IMR-90 (cell line): ENCODE measurements around the gene MICAL2. TPM values are rescaled to one million over a fixed set of nuclear protein-coding genes. Genes with fewer than 3 reads are reported as not detected.

ENCODE experiments used
- ATAC-seq: fragments of 200-7000 bp; cut with Tn5 transposase; 2 replicates; pipeline ENCODE4 v1.9.1; 2020; ENCODE audit warnings: low read depth, mild to moderate bottlenecking, moderate library complexity
- BruUV-seq: library from RNA; stranded (reverse); fragments of 400-500 nt; replicated peaks from 2 replicates; lab custom pipeline; 2021; lab: Mats Ljungman, UMichigan
- CTCF ChIA-PET: fragments of 300-600 bp; formaldehyde crosslinking; extraction: SDS; loops from one replicate; lab custom pipeline; 2021; ENCODE audit warnings: antibody characterized with exemption; lab: Yijun Ruan, JAX
- POLR2A ChIA-PET: fragments of 300-600 bp; sonication (Branson Sonifier 250); formaldehyde crosslinking; loops from one replicate; lab custom pipeline; 2022; ENCODE audit warnings: antibody characterized with exemption; ENCODE audit not compliant: unreplicated experiment; lab: Charles Lee
- DNase-seq: peaks from one replicate; pipeline ENCODE4 v3.0.0; 2013
- H2AFZ ChIP-seq: replicated peaks from 2 replicates; pipeline ENCODE3; 2013; ENCODE audit warnings: low read length, mild to moderate bottlenecking; ENCODE audit not compliant: poor library complexity
- H2AK5ac ChIP-seq: 2 replicates; pipeline ENCODE4 v1.6.1; 2013; ENCODE audit warnings: low read depth, low read length, inconsistent platforms
- H2AK9ac ChIP-seq: replicated peaks from 2 replicates; pipeline ENCODE3; 2013; ENCODE audit warnings: mild to moderate bottlenecking, low read depth, low read length, moderate library complexity; ENCODE audit not compliant: poor library complexity
- H2BK120ac ChIP-seq: 2 replicates; pipeline ENCODE4 v1.6.1; 2013; ENCODE audit warnings: low read depth, low read length, inconsistent platforms
- H2BK15ac ChIP-seq: 3 replicates; pipeline ENCODE4 v1.6.1; 2013; ENCODE audit warnings: low read depth, low read length, inconsistent platforms
- H2BK20ac ChIP-seq: 2 replicates; pipeline ENCODE4 v1.6.1; 2013; ENCODE audit warnings: low read depth, mild to moderate bottlenecking, inconsistent platforms, low read length, moderate library complexity
- H2BK5ac ChIP-seq: 2 replicates; pipeline ENCODE4 v1.6.1; 2013; ENCODE audit warnings: mild to moderate bottlenecking, low read depth, low read length, inconsistent platforms; ENCODE audit not compliant: poor library complexity, severe bottlenecking
- H3K14ac ChIP-seq: replicated peaks from 2 replicates; pipeline ENCODE4 v1.6.1; 2013; ENCODE audit warnings: low read depth, low read length, inconsistent platforms
- H3K18ac ChIP-seq: 2 replicates; pipeline ENCODE4 v1.6.1; 2013; ENCODE audit warnings: low read depth, low read length, control low read depth
- H3K23ac ChIP-seq: 2 replicates; pipeline ENCODE4 v1.6.1; 2013; ENCODE audit warnings: low read depth, low read length, inconsistent platforms
- H3K27ac ChIP-seq: 2 replicates; pipeline ENCODE4 v1.5.1; 2013; ENCODE audit warnings: mild to moderate bottlenecking, control low read depth, low read length; ENCODE audit not compliant: insufficient read depth
- H3K27me3 ChIP-seq: 2 replicates; pipeline ENCODE4 v1.6.1; 2013; ENCODE audit warnings: low read length; ENCODE audit not compliant: control insufficient read depth, insufficient read depth
- H3K36me3 ChIP-seq: 2 replicates; pipeline ENCODE4 v1.6.1; 2013; ENCODE audit warnings: low read length, mixed read lengths; ENCODE audit not compliant: control insufficient read depth, insufficient read depth
- H3K4ac ChIP-seq: 2 replicates; pipeline ENCODE4 v1.6.1; 2013; ENCODE audit warnings: low read depth, low read length, inconsistent platforms
- H3K4me1 ChIP-seq: 2 replicates; pipeline ENCODE4 v1.6.1; 2013; ENCODE audit warnings: low read length, mixed read lengths; ENCODE audit not compliant: control insufficient read depth, insufficient read depth
- H3K4me2 ChIP-seq: 2 replicates; pipeline ENCODE4 v1.6.1; 2013; ENCODE audit warnings: low read depth, mild to moderate bottlenecking, control low read depth, low read length, moderate library complexity
- H3K4me3 ChIP-seq: 2 replicates; pipeline ENCODE4 v1.5.1; 2013; ENCODE audit warnings: low read depth, mild to moderate bottlenecking, control low read depth, low read length, moderate library complexity; ENCODE audit not compliant: insufficient read depth
- H3K56ac ChIP-seq: 2 replicates; pipeline ENCODE4 v1.6.1; 2013; ENCODE audit warnings: low read length, inconsistent platforms; ENCODE audit not compliant: insufficient read depth; ENCODE audit errors: extremely low read depth
- H3K79me1 ChIP-seq, 2 experiments: 2 replicates each; pipeline ENCODE4 v1.6.1; 2013; ENCODE audit warnings: low read length in 2 of 2, inconsistent platforms in 1 of 2, low read depth in 1 of 2
- H3K9ac ChIP-seq: 2 replicates; pipeline ENCODE4 v1.6.1; 2013; ENCODE audit warnings: low read depth, low read length, control low read depth
- H3K9me1 ChIP-seq: 2 replicates; pipeline ENCODE4 v1.6.1; 2013; ENCODE audit warnings: low read length, inconsistent platforms; ENCODE audit not compliant: insufficient read depth
- H3K9me3 ChIP-seq: 2 replicates; pipeline ENCODE4 v1.6.1; 2013; ENCODE audit warnings: low read length; ENCODE audit not compliant: control insufficient read depth, insufficient read depth
- H4K20me1 ChIP-seq: 2 replicates; pipeline ENCODE4 v1.6.1; 2013; ENCODE audit warnings: low read length, inconsistent platforms; ENCODE audit not compliant: insufficient read depth
- H4K5ac ChIP-seq: 2 replicates; pipeline ENCODE4 v1.6.1; 2013; ENCODE audit warnings: mild to moderate bottlenecking, low read depth, low read length, control low read depth
- H4K8ac ChIP-seq, 2 experiments: 2 replicates each; pipeline ENCODE4 v1.6.1; 2013; ENCODE audit warnings: low read depth in 2 of 2, low read length in 2 of 2, control low read depth in 1 of 2, inconsistent platforms in 1 of 2
- H4K91ac ChIP-seq: 2 replicates; pipeline ENCODE4 v1.6.1; 2013; ENCODE audit warnings: low read depth, low read length, inconsistent platforms; ENCODE audit not compliant: insufficient read depth
- CHD1 ChIP-seq: IDR thresholded peaks from 2 replicates; pipeline ENCODE4 v1.6.1; 2012; ENCODE audit warnings: low read depth, low read length, improper control_type of control experiment
- RAD21 ChIP-seq: IDR thresholded peaks from 2 replicates; pipeline ENCODE4 v1.6.1; 2012; ENCODE audit warnings: low read length, improper control_type of control experiment
- WGBS, 2 experiments: methylation state at CpG; one replicate each; pipeline versions ENCODE4 v1.1.5 to v1.1.7; 2013; ENCODE audit warnings: missing lambda C conversion rate in 2 of 2; ENCODE audit not compliant: insufficient read length in 1 of 2; ENCODE audit errors: extremely low coverage in 2 of 2; 5-methylcytosine and 5-hydroxymethylcytosine counted together
- dilution Hi-C: fragments of 300-500 bp; cut with HindIII; formaldehyde crosslinking; loops from one replicate; pipeline ENCODE4 v1.14.3; 2018; ENCODE audit warnings: low sequenced_read_pairs; ENCODE audit not compliant: unreplicated experiment
- in situ Hi-C: fragments of 300-500 bp; cut with MboI; formaldehyde crosslinking; loops from 3 replicates; pipeline ENCODE4 v1.14.3; 2019; ENCODE audit warnings: low sequenced_read_pairs, inconsistent platforms, mixed read lengths
- intact Hi-C: fragments of 100-400 bp; cut with micrococcal nuclease; formaldehyde crosslinking; loops from 2 replicates; pipeline ENCODE4 v1.10.0; 2022
- polyA plus RNA-seq, 3 experiments: library from polyadenylated mRNA; depleted of rRNA; stranded (reverse); fragments of >200 nt; gene quantifications; 2 replicates each; pipeline ENCODE4 v1.2.3, GENCODE V29; 2012; ENCODE audit warnings: low replicate concordance in 1 of 3
- total RNA-seq: library from RNA; depleted of rRNA; stranded (reverse); fragments of >200 nt; gene quantifications from 2 replicates; pipeline ENCODE4 v1.2.3, GENCODE V29; 2012

The MICAL2 gene
- total and polyA plus RNA-seq, 2 of the 4 experiments (the other 2 are of a cell fraction) = 170 to 336 TPM

DNA sequence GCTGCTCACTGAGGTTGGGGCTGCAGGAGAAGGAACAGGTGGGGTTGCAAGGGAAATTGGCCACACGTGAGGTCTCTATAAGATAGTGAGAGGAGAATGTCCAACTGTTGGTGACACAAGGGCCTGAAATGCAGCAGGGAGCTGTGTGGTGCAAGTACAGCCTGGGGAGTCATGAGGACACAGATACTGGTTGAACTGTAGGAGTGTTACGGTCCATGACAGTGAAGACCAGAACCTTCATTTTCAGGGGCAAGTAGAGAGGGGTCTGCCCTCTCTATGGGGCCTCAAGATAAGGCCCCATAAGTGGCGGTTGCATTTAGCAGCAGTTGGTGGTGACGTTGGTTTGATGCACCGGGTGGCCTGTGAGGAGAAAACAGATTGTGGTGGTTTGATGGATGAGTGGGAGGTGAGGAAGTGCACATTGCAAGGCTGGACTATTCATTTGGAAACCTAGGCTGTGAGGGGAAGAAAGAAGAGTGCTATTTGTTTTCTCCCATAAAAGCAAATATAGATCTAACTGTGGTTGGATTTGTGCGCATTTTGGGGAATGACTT, 39.4 kb downstream of the MICAL2 start:
- DNase-seq (peak; percentile 83), ATAC-seq (peak; percentile 47)
- dilution Hi-C loops = no loop called here
- H4K5ac ChIP-seq = peak overlapping the region; percentile 39
- H3K9ac ChIP-seq = no peak overlapping the region; the same call in 1 of the 2 replicates
- H2AK5ac ChIP-seq = peak overlapping the region; percentile 75; the same call in 1 of the 2 replicates
- POLR2A ChIA-PET = interaction anchor here (1.1 kb wide), 1 partner anchor 63 kb away, joined by 3 read pairs; no protein-coding TSS in a partner anchor
- H3K23ac ChIP-seq = peak overlapping the region; percentile 93
- CTCF ChIA-PET = no interaction called here
- H3K14ac ChIP-seq = peak overlapping the region; percentile 87
- H3K9me1 ChIP-seq = peaks cover 54% of the 10 kb centered on the region
- H3K4me1 ChIP-seq = peaks cover 30% of the 10 kb centered on the region
- peak overlapping the region; percentile 76 for H2BK5ac ChIP-seq
- peak overlapping the region; percentile 70 for H2BK120ac ChIP-seq
- no TSS peak for BruUV-seq
- H3K4ac ChIP-seq = peak overlapping the region; percentile 56
- no peaks in the 10 kb centered on the region for H3K27me3 ChIP-seq
- H4K8ac ChIP-seq = peak overlapping the region in 1 of 2 experiments; percentile 58; a peak in 2 of 4 replicates
- peaks cover 47 to 84% of the 10 kb centered on the region in 2 experiments for H3K79me1 ChIP-seq
- H2BK20ac ChIP-seq = peak overlapping the region; percentile 11
- peak overlapping the region; percentile 56; the same call in 1 of the 2 replicates for H3K18ac ChIP-seq
- intact Hi-C loops = no loop called here
- H3K56ac ChIP-seq = no peak overlapping the region
- 0 out of 2 replicates have a peak overlapping the region, but pooled peaks have one; percentile 10 for H3K4me2 ChIP-seq
- H3K9me3 ChIP-seq = no peaks in the 10 kb centered on the region
- H3K36me3 ChIP-seq = peaks cover 8% of the 10 kb centered on the region
- peak overlapping the region; percentile 26 for H3K27ac ChIP-seq
- in situ Hi-C loops = no loop called here
- H2BK15ac ChIP-seq = 0 out of 3 replicates have a peak overlapping the region, but pooled peaks have one; percentile 3
- no peak overlapping the region for H3K4me3 ChIP-seq
- H2AFZ ChIP-seq = peak overlapping the region; percentile 47
- H4K91ac ChIP-seq = peak overlapping the region; percentile 26
- peak overlapping the region; percentile 50 for H2AK9ac ChIP-seq
- H4K20me1 ChIP-seq = peaks cover 49% of the 10 kb centered on the region
- TF ChIP-seq CHD1 = 0 out of 2 replicates have a peak, but pooled peaks have one; percentile 4
- no peak for TF ChIP-seq RAD21
- 30% methylated on average over 3 of the region's 6 CpGs; no CpG with 5 or more reads in 1 of the 2 experiments for WGBS, 2 experiments
